A549 (cell line): ENCODE measurements around the gene MAPKAPK2. TPM values are rescaled to one million over a fixed set of nuclear protein-coding genes. Genes with fewer than 3 reads are reported as not detected.
"Not testable (repeated sequence)": the region's sequence is repeated elsewhere in the genome, so short reads cannot be mapped to it uniquely, and the experiment has no call there.

Source experiments
- ATAC-seq, 2 experiments: fragments of 200-7000 bp in 1 of 2; fragments of >200 bp in 1 of 2; cut with Nextera tagmentation in 1 of 2; cut with Tn5 transposase in 1 of 2; 3 replicates each; pipeline versions ENCODE4 v1.8.0 to v1.9.1; 2018 to 2020; ENCODE audit warnings: mild to moderate bottlenecking in 1 of 2, moderate library complexity in 1 of 2
- CTCF ChIA-PET: fragments of 300-600 bp; sonication (Branson Sonifier 250); formaldehyde crosslinking; extraction: SDS; loops from one replicate; lab custom pipeline; 2021; ENCODE audit warnings: antibody characterized with exemption, inconsistent platforms; lab: Yijun Ruan, JAX
- POLR2A ChIA-PET: fragments of 350-600 bp; formaldehyde crosslinking; extraction: SDS; loops from one replicate; lab custom pipeline; 2021; ENCODE audit warnings: antibody characterized with exemption, inconsistent platforms; lab: Yijun Ruan, JAX
- DNase-seq, 2 experiments: peaks; one replicate each; pipeline versions ENCODE4 v3.0.0 to v3.0.0-alpha.2; 2011 to 2016; ENCODE audit warnings: low read depth in 1 of 2, low spot score in 1 of 2
- FAIRE-seq: peaks from 2 replicates; lab custom pipeline; 2011; peaks lifted over from hg19 to GRCh38; lab: Jason Lieb, UNC
- H3K27ac ChIP-seq, 2 experiments: fragments of >200 bp; sonication (Bioruptor Twin); formaldehyde crosslinking; 3 replicates each; pipeline ENCODE4 v1.5.1; 2016 to 2017
- H3K4me1 ChIP-seq: fragments of >200 bp; sonication (Bioruptor Twin); formaldehyde crosslinking; 3 replicates; pipeline ENCODE4 v1.6.1; 2016
- H3K4me2 ChIP-seq: fragments of >200 bp; sonication (Bioruptor Twin); formaldehyde crosslinking; 3 replicates; pipeline ENCODE4 v1.6.1; 2016
- H3K4me3 ChIP-seq: fragments of >200 bp; sonication (Bioruptor Twin); formaldehyde crosslinking; 3 replicates; pipeline ENCODE4 v1.5.1; 2016
- H3K9me3 ChIP-seq: fragments of >200 bp; sonication (Bioruptor Twin); formaldehyde crosslinking; 3 replicates; pipeline ENCODE4 v1.6.1; 2016
- BCL3 ChIP-seq: fragments of >200 bp; sonication (Bioruptor Twin); formaldehyde crosslinking; IDR thresholded peaks from 3 replicates; pipeline ENCODE4 v1.6.1; 2016
- CBX2 ChIP-seq: fragments of 200-600 bp; sonication (generic); IDR thresholded peaks from 2 replicates; pipeline ENCODE4 v1.6.1; 2016; ENCODE audit warnings: low read depth, mild to moderate bottlenecking, borderline replicate concordance
- CHD2 ChIP-seq: fragments of 150-350 bp; IDR thresholded peaks from 2 replicates; pipeline ENCODE4 v1.6.1; 2014; ENCODE audit warnings: low read length; ENCODE audit not compliant: partially characterized antibody
- EHF ChIP-seq: fragments of 250-450 bp; sonication (Bioruptor Pico); IDR thresholded peaks from 2 replicates; pipeline ENCODE4 v1.5.0; 2020; ENCODE audit warnings: mild to moderate bottlenecking
- EHMT2 ChIP-seq: fragments of 200-600 bp; sonication (generic); IDR thresholded peaks from 2 replicates; pipeline ENCODE4 v1.6.1; 2016; ENCODE audit warnings: antibody characterized with exemption, low read depth, mild to moderate bottlenecking, moderate library complexity
- ESRRA ChIP-seq: fragments of 150-350 bp; IDR thresholded peaks from 2 replicates; pipeline ENCODE4 v1.6.1; 2014; ENCODE audit warnings: mild to moderate bottlenecking, low read length, borderline replicate concordance
- FOSB ChIP-seq: fragments of 250-450 bp; sonication (Bioruptor Pico); IDR thresholded peaks from 2 replicates; pipeline ENCODE4 v1.5.0; 2020; ENCODE audit warnings: mild to moderate bottlenecking, moderate library complexity
- FOXS1 ChIP-seq: fragments of 250-450 bp; sonication (Bioruptor Pico); IDR thresholded peaks from 2 replicates; pipeline ENCODE4 v1.5.0; 2020; ENCODE audit warnings: mild to moderate bottlenecking, moderate library complexity
- HEYL ChIP-seq: fragments of 250-450 bp; sonication (Bioruptor Pico); IDR thresholded peaks from 2 replicates; pipeline ENCODE4 v1.8.0; 2021; ENCODE audit warnings: mild to moderate bottlenecking, moderate library complexity
- JUN ChIP-seq, 2 experiments: fragments of >200 bp; sonication (Bioruptor Twin); formaldehyde crosslinking; IDR thresholded peaks; 2 replicates in 1 of 2; 3 replicates in 1 of 2; pipeline ENCODE4 v1.6.1; 2016 to 2017
- NPAS2 ChIP-seq: fragments of 250-450 bp; sonication (Bioruptor Pico); IDR thresholded peaks from 2 replicates; pipeline ENCODE4 v1.8.0; 2022; ENCODE audit warnings: mild to moderate bottlenecking, moderate library complexity, borderline replicate concordance
- NR3C1 ChIP-seq: fragments of >200 bp; sonication (Bioruptor Twin); formaldehyde crosslinking; IDR thresholded peaks from 3 replicates; pipeline ENCODE4 v1.6.1; 2017
- PBX3 ChIP-seq: IDR thresholded peaks from 2 replicates; pipeline ENCODE4 v1.6.1; 2012
- PHF8 ChIP-seq: fragments of 200-600 bp; sonication (generic); IDR thresholded peaks from 2 replicates; pipeline ENCODE4 v1.6.1; 2016; ENCODE audit warnings: low read depth, mild to moderate bottlenecking, antibody characterized with exemption, moderate library complexity, borderline replicate concordance
- SMC3 ChIP-seq: fragments of >200 bp; sonication (Bioruptor Twin); formaldehyde crosslinking; IDR thresholded peaks from 3 replicates; pipeline ENCODE4 v1.6.1; 2018; ENCODE audit warnings: inconsistent platforms
- SREBF2 ChIP-seq: fragments of 450-650 bp; IDR thresholded peaks from 2 replicates; pipeline ENCODE4 v1.6.1; 2014; ENCODE audit warnings: mild to moderate bottlenecking, moderate library complexity
- TFCP2L1 ChIP-seq: fragments of 250-450 bp; sonication (Bioruptor Pico); IDR thresholded peaks from 2 replicates; pipeline ENCODE4 v1.5.0; 2021; ENCODE audit warnings: mild to moderate bottlenecking
- TP53 ChIP-seq: fragments of 250-450 bp; sonication (Bioruptor Pico); IDR thresholded peaks from 2 replicates; pipeline ENCODE4 v1.5.0; 2021; ENCODE audit warnings: mild to moderate bottlenecking, moderate library complexity
- ZSCAN20 ChIP-seq: fragments of 250-450 bp; sonication (Bioruptor Pico); IDR thresholded peaks from 2 replicates; pipeline ENCODE4 v1.8.0; 2022; ENCODE audit warnings: mild to moderate bottlenecking, moderate library complexity
- WGBS: methylation state at CpG from one replicate; pipeline ENCODE4 v1.1.6; 2017; ENCODE audit errors: missing lambda C conversion rate; 5-methylcytosine and 5-hydroxymethylcytosine counted together
- polyA plus RNA-seq, 4 experiments: library from polyadenylated mRNA; depleted of rRNA in 3 of 4; stranded (reverse); fragments of >200 nt; fragmentation: RNase III in 1 of 4; extraction: RNeasy Plus Mini Kit Qiagen cat#74134 plus additional on column Dnase treatment in 1 of 4; gene quantifications; 2 replicates in 3 of 4; 3 replicates in 1 of 4; pipeline ENCODE4 v1.2.3, GENCODE V29; 2011 to 2017
- TF ChIP-seq, protein P1 (sequence below): fragments of 150-350 bp; IDR thresholded peaks from 2 replicates; pipeline ENCODE4 v1.6.1; 2014; ENCODE audit warnings: low read depth, mild to moderate bottlenecking, low read length
- TF ChIP-seq, protein P2 (sequence below): fragments of 450-650 bp; IDR thresholded peaks from 2 replicates; pipeline ENCODE4 v1.6.1; 2014; ENCODE audit warnings: antibody characterized with exemption
- TF ChIP-seq, protein P3 (sequence below): IDR thresholded peaks from 2 replicates; pipeline ENCODE4 v1.6.1; 2012; ENCODE audit warnings: low read depth, borderline replicate concordance

The MAPKAPK2 gene
- polyA plus RNA-seq, 2 of the 4 experiments (the other 2 are of a cell fraction), result 37.2 to 43.0 TPM

DNA sequence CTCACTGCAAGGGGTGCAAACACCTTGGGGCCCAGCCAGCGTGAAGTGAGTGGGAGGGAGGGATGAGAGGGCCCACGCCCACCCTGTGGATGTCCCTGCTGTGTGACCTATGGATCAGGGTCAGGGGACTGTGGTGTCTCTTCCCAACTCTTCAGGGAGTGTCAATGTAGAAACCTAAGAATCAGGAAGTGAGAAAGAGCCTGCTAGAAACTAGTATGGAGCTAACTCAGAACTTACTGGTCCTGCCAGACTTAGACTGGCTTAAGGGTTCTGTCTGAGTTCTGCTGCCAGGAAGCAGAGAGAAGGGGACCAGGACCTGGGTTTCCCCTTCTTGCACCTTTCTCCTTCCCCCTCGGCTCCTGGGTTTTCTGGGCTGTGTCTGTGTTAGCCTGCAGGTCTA, 89.4 kb downstream of the MAPKAPK2 start (continued):
- TF ChIP-seq BCL3 (no peak), ESRRA (no peak), TFCP2L1 (no peak)

DNA sequence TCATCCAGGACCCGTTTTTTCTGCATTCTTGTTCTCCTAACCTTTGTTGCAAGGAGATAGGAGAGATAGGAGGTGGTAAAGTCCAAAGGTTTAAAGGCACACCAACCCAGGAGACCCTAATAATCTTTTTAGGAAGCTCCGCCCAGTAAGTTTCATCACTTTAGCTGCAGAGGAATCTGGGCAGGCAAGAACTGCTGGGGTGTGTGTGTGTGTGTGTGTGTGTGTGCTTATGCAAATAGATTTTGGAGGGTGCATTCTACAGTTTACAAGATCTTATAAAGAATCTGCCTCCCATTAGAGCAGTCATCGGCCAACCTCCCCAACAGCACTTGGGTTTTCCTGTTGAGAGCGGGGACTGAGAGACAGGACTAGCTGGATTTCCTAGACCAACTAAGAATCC, 91.5 kb downstream of the MAPKAPK2 start:
- no peak overlapping the region for H3K27ac ChIP-seq
- H3K4me3 ChIP-seq, result no peak overlapping the region
- POLR2A ChIA-PET, result no interaction called here
- H3K4me2 ChIP-seq, result no peak overlapping the region
- CTCF ChIA-PET, result interaction anchor here (1.0 to 2.3 kb wide), 4 partner anchors 8 to 136 kb away, joined by 3 to 9 read pairs (median 6); no protein-coding TSS in a partner anchor
- FAIRE-seq (no peak), DNase-seq (no peak), ATAC-seq (no peak)
- TF ChIP-seq SMC3, result no peak
- no peaks in the 10 kb centered on the region for H3K9me3 ChIP-seq
- 61% methylated on average over 4 of the region's 4 CpGs for WGBS
- H3K4me1 ChIP-seq, result no peaks in the 10 kb centered on the region

- no peaks in the 10 kb centered on the region for H3K4me1 ChIP-seq
- DNase-seq, result no peak
- no peaks in the 10 kb centered on the region for H3K9me3 ChIP-seq
- TF ChIP-seq, protein P1, sequence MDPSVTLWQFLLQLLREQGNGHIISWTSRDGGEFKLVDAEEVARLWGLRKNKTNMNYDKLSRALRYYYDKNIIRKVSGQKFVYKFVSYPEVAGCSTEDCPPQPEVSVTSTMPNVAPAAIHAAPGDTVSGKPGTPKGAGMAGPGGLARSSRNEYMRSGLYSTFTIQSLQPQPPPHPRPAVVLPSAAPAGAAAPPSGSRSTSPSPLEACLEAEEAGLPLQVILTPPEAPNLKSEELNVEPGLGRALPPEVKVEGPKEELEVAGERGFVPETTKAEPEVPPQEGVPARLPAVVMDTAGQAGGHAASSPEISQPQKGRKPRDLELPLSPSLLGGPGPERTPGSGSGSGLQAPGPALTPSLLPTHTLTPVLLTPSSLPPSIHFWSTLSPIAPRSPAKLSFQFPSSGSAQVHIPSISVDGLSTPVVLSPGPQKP, result no peak
- TF ChIP-seq EHMT2 (no peak), PHF8 (no peak), CHD2 (no peak), HEYL (CRISPR knock-in tag) (no peak), FOXS1 (CRISPR knock-in tag) (no peak), SREBF2 (no peak), JUN (IDR thresholded peaks at IDR 0.05) (no peak), PBX3 (no peak), SMC3 (no peak), FOSB (no peak), NPAS2 (CRISPR knock-in tag) (no peak), CBX2 (no peak), ZSCAN20 (CRISPR knock-in tag) (no peak), NR3C1 (no peak), TP53 (no peak), EHF (CRISPR knock-in tag) (no peak)
- TF ChIP-seq, protein P2, sequence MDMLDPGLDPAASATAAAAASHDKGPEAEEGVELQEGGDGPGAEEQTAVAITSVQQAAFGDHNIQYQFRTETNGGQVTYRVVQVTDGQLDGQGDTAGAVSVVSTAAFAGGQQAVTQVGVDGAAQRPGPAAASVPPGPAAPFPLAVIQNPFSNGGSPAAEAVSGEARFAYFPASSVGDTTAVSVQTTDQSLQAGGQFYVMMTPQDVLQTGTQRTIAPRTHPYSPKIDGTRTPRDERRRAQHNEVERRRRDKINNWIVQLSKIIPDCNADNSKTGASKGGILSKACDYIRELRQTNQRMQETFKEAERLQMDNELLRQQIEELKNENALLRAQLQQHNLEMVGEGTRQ, result no peak
- TF ChIP-seq, protein P3, sequence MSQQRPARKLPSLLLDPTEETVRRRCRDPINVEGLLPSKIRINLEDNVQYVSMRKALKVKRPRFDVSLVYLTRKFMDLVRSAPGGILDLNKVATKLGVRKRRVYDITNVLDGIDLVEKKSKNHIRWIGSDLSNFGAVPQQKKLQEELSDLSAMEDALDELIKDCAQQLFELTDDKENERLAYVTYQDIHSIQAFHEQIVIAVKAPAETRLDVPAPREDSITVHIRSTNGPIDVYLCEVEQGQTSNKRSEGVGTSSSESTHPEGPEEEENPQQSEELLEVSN, result no peak
- FAIRE-seq, result no peak
- no peak overlapping the region for H3K27ac ChIP-seq
- WGBS, result 62% methylated on average over 7 of the region's 7 CpGs
- no peak overlapping the region for H3K4me2 ChIP-seq
- H3K4me3 ChIP-seq, result no peak overlapping the region
- CTCF ChIA-PET, result interaction anchor here (1.1 to 2.1 kb wide), 5 partner anchors 8 to 51 kb away, joined by 3 to 9 read pairs (median 3); partner anchors contain the start of gene IL19
- ATAC-seq, result no peak
- POLR2A ChIA-PET, result no interaction called here
These were observed 93.3 kb downstream of the MAPKAPK2 start for GRCh38 chr1:206778031-206778430.

GRCh38 chr1:206778911-206779310, 94.2 kb downstream of the MAPKAPK2 start:
- FAIRE-seq, H3K4me1 ChIP-seq, DNase-seq, H3K27ac ChIP-seq, H3K9me3 ChIP-seq, ATAC-seq, POLR2A ChIA-PET, H3K4me2 ChIP-seq, H3K4me3 ChIP-seq: not testable (repeated sequence)
- CTCF ChIA-PET, result interaction anchor here (1.4 to 1.7 kb wide), 2 partner anchors 9 kb away, joined by 3 read pairs; partner anchors contain the start of gene IL19
- 52% methylated on average over 6 of the region's 6 CpGs for WGBS
